GM19238 (cell line): ENCODE measurements around the gene MCF2L.
"Not testable (repeated sequence)": the region's sequence is repeated elsewhere in the genome, so short reads cannot be mapped to it uniquely, and the experiment has no call there.

Experiments used
- DNase-seq: peaks from one replicate; pipeline ENCODE4 v3.0.0; 2011; ENCODE audit warnings: low spot score; ENCODE audit not compliant: insufficient read length

The MCF2L gene

DNA sequence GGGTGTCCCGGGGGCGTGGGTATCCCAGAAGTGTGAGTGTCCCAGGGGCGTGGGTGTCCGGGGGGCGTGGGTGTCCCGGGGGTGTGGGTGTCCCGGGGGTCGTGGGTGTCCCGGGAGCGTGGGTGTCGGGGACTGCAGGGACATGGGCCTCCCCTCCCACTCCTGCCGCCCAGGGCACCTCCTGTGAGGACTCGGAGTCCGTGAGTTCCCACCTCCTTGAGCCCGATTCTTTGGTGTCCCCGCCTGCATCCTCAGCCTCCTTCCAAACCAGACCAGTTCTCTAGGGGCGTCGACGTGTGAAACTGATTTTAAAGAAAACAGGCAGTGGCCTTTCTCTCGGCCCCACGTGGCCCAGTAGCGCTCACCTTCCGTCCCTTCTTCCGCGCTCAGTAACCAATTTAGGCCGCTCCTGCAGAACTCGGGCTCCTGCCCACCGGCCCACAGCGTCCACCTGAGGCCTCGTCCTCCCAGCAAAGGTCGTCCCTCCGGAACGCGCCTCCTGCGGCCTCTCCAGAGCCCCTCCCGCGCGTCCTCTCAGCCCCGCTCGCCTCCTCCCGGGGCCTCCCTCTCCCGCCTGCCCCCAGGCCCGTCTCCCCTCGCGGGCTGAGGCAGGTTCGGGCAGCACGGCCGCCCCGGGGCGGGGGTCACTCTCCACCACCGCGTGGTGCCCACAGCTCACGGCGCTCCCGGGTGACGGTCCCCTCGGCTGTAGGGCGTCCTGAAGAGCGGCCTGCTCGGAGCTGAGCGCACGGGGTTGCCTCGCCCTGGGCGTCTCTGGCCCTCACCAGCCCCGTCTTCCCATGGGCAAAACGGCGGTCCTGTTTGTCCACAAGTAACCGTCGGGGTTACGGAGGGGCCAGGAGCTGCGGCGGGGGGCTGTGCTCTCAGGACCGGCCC lies 140.4 kb downstream of the MCF2L start:
- DNase-seq = no peak

GRCh38 chr13:113110048-113110851 lies 141.2 kb downstream of the MCF2L start:
- no peak for DNase-seq

- DNase-seq = no peak
These were observed 141.9 kb downstream of the MCF2L start for GRCh38 chr13:113110852-113111315.

DNA sequence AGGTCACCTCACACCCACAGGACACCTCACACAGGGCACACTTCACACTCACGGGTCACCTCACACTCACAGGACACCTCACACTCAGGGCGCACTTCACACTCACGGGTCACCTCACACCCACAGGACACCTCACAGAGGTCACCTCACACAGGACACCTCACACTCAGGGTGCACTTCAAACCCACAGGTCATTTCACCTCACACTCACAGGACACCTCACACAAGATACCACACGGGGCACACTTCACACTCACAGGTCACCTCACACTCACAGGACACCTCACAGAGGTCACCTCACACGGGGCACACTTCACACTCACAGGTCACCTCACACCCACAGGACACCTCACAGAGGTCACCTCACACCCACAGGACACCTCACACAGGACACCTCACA lies 142.8 kb downstream of the MCF2L start:
- DNase-seq = not testable (repeated sequence)

GRCh38 chr13:113112475-113112874 lies 143.5 kb downstream of the MCF2L start:
- not testable (repeated sequence) for DNase-seq

- no peak for DNase-seq
These were observed 144.2 kb downstream of the MCF2L start for GRCh38 chr13:113112893-113113845.

DNA sequence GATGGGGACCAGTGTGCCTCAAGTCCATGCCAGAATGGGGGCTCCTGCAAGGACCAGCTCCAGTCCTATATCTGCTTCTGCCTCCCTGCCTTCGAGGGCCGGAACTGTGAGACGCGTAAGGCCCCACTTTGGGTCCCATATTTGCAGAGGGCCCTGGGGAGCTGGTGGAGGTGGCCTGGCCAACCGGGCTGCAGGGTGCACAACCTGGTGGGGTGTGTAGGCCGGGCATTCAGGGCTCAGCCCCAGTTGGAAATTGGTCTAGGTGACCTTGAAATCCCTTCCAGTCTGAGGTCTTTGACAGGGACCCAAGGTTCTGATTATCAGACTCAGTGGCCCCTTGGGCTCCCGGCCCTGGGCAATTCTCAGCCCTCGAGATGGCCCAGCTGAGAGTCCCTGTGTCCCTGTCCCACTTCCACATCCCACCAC lies 144.8 kb downstream of the MCF2L start:
- no peak for DNase-seq

DNA sequence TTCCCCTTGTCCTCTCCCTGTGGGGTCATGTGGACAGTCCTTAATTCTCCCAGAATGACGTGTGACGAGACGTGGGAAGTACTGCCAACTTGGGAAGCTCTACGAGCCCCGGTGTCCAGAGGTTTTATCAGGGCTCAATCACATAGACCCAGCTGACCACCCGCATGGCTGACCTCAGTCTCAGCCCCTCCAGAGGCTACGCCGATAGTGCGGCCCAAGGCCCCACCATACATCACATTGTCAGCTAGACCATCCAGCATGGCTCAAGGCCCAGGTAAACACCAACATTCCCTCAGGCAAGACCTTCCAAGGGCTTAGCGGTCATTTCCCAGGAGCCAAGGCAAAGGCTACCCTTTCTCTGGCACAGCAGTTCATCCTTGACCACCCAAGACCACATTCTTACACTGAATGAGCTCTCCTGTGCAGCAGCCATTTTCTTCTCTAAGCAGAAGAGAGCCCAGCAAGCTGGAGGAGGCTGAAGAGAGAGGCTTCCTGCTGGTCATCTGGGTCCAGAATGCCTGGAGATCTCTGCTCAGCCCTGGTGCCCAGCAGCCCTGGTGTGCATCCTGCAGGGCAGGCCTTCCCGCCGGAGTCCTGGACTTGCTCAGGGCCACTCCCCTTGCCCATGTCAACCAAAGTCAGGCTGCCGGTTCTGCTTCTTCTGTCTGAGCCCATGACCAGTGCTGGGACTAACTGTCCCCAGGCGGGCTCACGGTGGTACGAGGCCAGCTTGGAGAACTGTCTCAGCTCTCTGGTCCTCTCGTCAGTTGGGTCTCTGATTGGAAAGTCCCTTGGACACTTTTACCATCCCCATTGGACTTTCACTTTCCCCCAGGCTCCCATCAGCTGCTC lies 145.7 kb downstream of the MCF2L start:
- no peak for DNase-seq

DNA sequence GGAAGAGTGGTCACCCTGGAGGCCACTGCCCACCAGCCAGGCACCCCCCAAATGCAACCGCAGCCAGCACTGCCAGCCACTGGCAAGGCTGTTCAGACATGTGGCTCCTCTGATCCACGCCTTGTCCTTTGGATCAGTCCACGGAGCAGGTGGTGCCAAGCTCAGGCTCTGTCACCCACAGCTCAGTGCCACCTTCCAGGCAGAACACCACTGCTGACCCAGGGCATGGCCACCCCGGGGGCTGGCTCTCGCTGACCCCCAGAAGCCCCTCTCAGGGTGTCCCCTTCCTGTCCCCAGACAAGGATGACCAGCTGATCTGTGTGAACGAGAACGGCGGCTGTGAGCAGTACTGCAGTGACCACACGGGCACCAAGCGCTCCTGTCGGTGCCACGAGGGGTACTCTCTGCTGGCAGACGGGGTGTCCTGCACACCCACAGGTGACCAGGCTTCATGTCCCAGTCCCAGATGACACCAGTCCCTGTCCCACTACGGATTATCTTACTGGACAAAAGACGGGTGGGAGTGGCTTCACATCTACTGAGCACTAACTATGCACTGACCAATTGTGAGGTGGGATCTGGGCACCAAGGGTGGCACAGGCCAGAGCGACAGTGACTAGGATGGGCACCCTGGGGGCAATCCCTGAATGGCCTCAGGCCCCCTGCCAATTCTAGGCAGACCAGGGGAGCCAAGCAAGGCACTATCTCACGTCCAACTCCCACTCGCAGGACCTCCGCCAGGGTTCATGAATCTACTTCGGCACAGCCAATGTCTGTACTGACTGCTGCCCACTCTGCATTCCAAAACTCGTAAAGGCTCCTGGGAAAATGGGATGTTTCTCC lies 146.6 kb downstream of the MCF2L start:
- DNase-seq = no peak

- no peak for DNase-seq
These were observed 147.3 kb downstream of the MCF2L start for GRCh38 chr13:113116206-113116800.

DNA sequence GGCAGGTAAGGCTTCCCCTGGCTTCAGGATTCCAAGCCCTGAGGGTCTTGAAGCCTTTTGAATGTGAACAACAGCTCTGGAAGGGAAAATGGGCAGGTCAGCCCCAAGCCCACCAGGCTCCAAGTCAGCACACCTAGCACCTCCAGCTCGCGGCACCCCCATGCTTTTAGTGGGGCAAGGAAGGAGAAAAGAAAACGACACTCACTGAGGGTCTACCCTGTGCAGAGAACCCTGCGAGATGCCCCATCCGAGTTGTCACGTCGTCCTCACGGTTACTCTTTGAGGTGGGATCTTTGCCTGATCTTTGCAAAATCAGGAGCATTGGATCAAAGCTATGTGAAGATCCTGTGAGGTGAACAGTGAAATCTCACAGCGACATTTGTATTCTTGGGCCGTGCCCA lies 147.9 kb downstream of the MCF2L start:
- no peak for DNase-seq

- DNase-seq = no peak
These were observed 148.4 kb downstream of the MCF2L start for GRCh38 chr13:113117335-113117872.

DNA sequence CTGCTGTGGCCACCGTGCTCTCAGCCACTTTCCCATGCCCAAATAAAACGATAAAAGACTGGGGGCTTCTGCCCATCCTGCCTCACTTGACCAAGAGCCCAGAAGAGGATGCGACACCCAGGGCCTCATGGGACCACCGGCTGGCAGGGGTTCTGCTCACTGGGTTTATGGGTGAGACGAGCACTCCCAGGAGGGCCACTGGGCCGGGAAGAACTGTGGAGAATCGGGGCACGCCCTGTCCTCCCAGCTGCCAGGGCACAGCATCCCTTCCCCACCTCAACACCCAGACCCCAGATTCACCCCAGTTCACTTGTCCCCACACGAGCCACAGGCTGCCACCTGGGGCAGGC lies 148.9 kb downstream of the MCF2L start:
- no peak for DNase-seq

GRCh38 chr13:113118261-113119021 lies 149.4 kb downstream of the MCF2L start:
- DNase-seq = no peak

- DNase-seq = no peak
These were observed 150.3 kb downstream of the MCF2L start for GRCh38 chr13:113119166-113119821.

DNA sequence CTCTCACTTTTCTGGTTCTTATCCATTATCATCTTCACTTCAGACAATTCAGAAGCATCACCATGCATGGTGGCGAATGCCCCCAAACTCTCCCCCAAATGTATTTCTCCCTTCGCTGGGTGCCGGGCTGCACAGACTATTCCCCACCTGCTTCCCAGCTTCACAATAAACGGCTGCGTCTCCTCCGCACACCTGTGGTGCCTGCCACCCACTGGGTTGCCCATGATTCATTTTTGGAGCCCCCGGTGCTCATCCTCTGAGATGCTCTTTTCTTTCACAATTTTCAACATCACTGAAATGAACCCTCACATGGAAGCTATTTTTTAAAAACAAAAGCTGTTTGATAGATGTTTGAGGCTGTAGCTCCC lies 150.8 kb downstream of the MCF2L start:
- no peak for DNase-seq
